GM23338 (cell line): ENCODE results near the gene PHF5A. TPM values are rescaled to one million over a fixed set of nuclear protein-coding genes. Genes with fewer than 3 reads are reported as not detected.

Experiments
- ATAC-seq: fragments of 200-7000 bp; cut with Tn5 transposase; 3 replicates; pipeline ENCODE4 v1.9.1; 2020
- DNase-seq: peaks from one replicate; pipeline ENCODE4 v3.0.0-alpha.2; 2015; ENCODE audit warnings: low spot score
- H2AFZ ChIP-seq: fragments of 200-600 bp; sonication (generic); 2 replicates; pipeline ENCODE4 v1.8.0; 2016; ENCODE audit warnings: antibody characterized with exemption, mild to moderate bottlenecking, moderate library complexity
- H3F3A ChIP-seq: fragments of 200-600 bp; sonication (generic); replicated peaks from 2 replicates; pipeline ENCODE4 v1.8.0; 2017; ENCODE audit warnings: antibody characterized with exemption, mixed run types, low read depth
- H3K27ac ChIP-seq: fragments of 200-600 bp; sonication (generic); 2 replicates; pipeline ENCODE4 v1.6.1; 2016; ENCODE audit warnings: low read depth
- H3K27me3 ChIP-seq: fragments of 200-600 bp; sonication (generic); 2 replicates; pipeline ENCODE4 v1.8.0; 2016; ENCODE audit warnings: mild to moderate bottlenecking, mixed run types, moderate library complexity; ENCODE audit not compliant: insufficient read depth
- H3K36me3 ChIP-seq: fragments of 200-600 bp; sonication (generic); 2 replicates; pipeline ENCODE4 v1.8.0; 2016; ENCODE audit warnings: mild to moderate bottlenecking; ENCODE audit not compliant: insufficient read depth
- H3K4me1 ChIP-seq: fragments of 200-600 bp; sonication (generic); 2 replicates; pipeline ENCODE4 v1.8.0; 2016; ENCODE audit warnings: mild to moderate bottlenecking, moderate library complexity; ENCODE audit not compliant: insufficient read depth
- H3K4me2 ChIP-seq: fragments of 200-600 bp; sonication (generic); 2 replicates; pipeline ENCODE4 v1.7.1; 2017; ENCODE audit warnings: mixed run types
- H3K4me3 ChIP-seq: fragments of 200-600 bp; sonication (generic); 2 replicates; pipeline ENCODE4 v1.6.1; 2016; ENCODE audit warnings: mixed run types
- H3K79me2 ChIP-seq: fragments of 200-600 bp; sonication (generic); replicated peaks from 2 replicates; pipeline ENCODE4 v1.8.0; 2017; ENCODE audit warnings: mild to moderate bottlenecking; ENCODE audit not compliant: insufficient read depth
- H3K9me2 ChIP-seq: fragments of 200-600 bp; sonication (generic); 2 replicates; pipeline ENCODE4 v1.8.0; 2017; ENCODE audit not compliant: insufficient read depth
- H4K20me1 ChIP-seq: fragments of 200-600 bp; sonication (generic); replicated peaks from 2 replicates; pipeline ENCODE4 v1.8.0; 2017; ENCODE audit warnings: mild to moderate bottlenecking; ENCODE audit not compliant: insufficient read depth
- H3K27ac Mint-ChIP-seq: 2 replicates; pipeline ENCODE4 v1.8.0; 2020; ENCODE audit warnings: inconsistent platforms, mild to moderate bottlenecking, moderate library complexity, mixed read lengths
- H3K27me3 Mint-ChIP-seq: 3 replicates; pipeline ENCODE4 v1.8.0; 2022; ENCODE audit warnings: low read depth, mild to moderate bottlenecking, moderate library complexity, mixed read lengths, inconsistent platforms; ENCODE audit not compliant: insufficient read depth, poor library complexity
- H3K36me3 Mint-ChIP-seq: 3 replicates; pipeline ENCODE4 v1.8.0; 2021; ENCODE audit warnings: low read depth, mild to moderate bottlenecking, inconsistent platforms, moderate library complexity, mixed read lengths
- H3K4me1 Mint-ChIP-seq: 3 replicates; pipeline ENCODE4 v1.8.0; 2020; ENCODE audit warnings: mild to moderate bottlenecking, inconsistent platforms, mixed read lengths
- H3K4me3 Mint-ChIP-seq: 3 replicates; pipeline ENCODE4 v1.8.0; 2021; ENCODE audit warnings: moderate library complexity, mild to moderate bottlenecking, inconsistent platforms, mixed read lengths
- H3K9me3 Mint-ChIP-seq: 3 replicates; pipeline ENCODE4 v1.8.0; 2020; ENCODE audit warnings: moderate library complexity, mild to moderate bottlenecking, inconsistent platforms, mixed read lengths
- CREB1 ChIP-seq: fragments of 250-450 bp; sonication (Bioruptor Pico); IDR thresholded peaks from 2 replicates; pipeline ENCODE4 v1.5.0; 2020; ENCODE audit warnings: low read depth, mild to moderate bottlenecking, moderate library complexity
- EZH2phosphoT487 ChIP-seq: fragments of 200-600 bp; sonication (generic); IDR thresholded peaks from one replicate; pipeline ENCODE4 v1.8.1; 2018; ENCODE audit warnings: antibody characterized with exemption; ENCODE audit not compliant: unreplicated experiment
- JUNB ChIP-seq: IDR thresholded peaks from one replicate; pipeline ENCODE4 v1.6.1; 2016; ENCODE audit warnings: antibody characterized with exemption; ENCODE audit not compliant: unreplicated experiment
- NANOG ChIP-seq: IDR thresholded peaks from 2 replicates; pipeline ENCODE4 v1.6.1; 2016; ENCODE audit warnings: antibody characterized with exemption, borderline replicate concordance
- STAT1 ChIP-seq: IDR thresholded peaks from one replicate; pipeline ENCODE4 v1.6.1; 2016; ENCODE audit warnings: antibody characterized with exemption; ENCODE audit not compliant: unreplicated experiment
- ZNF331 ChIP-seq: fragments of 250-450 bp; sonication (Bioruptor Pico); IDR thresholded peaks from 2 replicates; pipeline ENCODE4 v1.5.0; 2020; ENCODE audit warnings: low read depth, mild to moderate bottlenecking, moderate library complexity
- polyA plus RNA-seq: library from polyadenylated mRNA; unstranded; fragments of >200 nt; fragmentation: Nextera tagmentation; extraction: Ambion mirVana; gene quantifications from 2 replicates; pipeline ENCODE4 v1.2.1, GENCODE V29; 2016
- total RNA-seq: library from RNA; depleted of rRNA; stranded (reverse); fragments of >200 nt; shearing (Covaris generic); gene quantifications from 2 replicates; pipeline ENCODE4 v1.2.3, GENCODE V29; 2014
- TF ChIP-seq, protein P1 (sequence below): IDR thresholded peaks from one replicate; pipeline ENCODE4 v1.6.1; 2018; ENCODE audit warnings: antibody characterized with exemption; ENCODE audit not compliant: unreplicated experiment
- TF ChIP-seq, protein P2 (sequence below): IDR thresholded peaks from 2 replicates; pipeline ENCODE4 v1.6.1; 2016; ENCODE audit warnings: antibody characterized with exemption
- TF ChIP-seq, protein P3 (sequence below), 2 experiments: fragments of 200-600 bp in 1 of 2; sonication (generic) in 1 of 2; conservative IDR thresholded peaks; 2 replicates each; pipeline versions ENCODE4 v1.5.1 to v1.6.1; 2016 to 2017; ENCODE audit warnings: antibody characterized with exemption in 2 of 2, low read depth in 2 of 2, mild to moderate bottlenecking in 2 of 2, moderate library complexity in 1 of 2

PHF5A gene
- total and polyA plus RNA-seq, 2 experiments from 2014 or later: 49.4 to 115 TPM

DNA sequence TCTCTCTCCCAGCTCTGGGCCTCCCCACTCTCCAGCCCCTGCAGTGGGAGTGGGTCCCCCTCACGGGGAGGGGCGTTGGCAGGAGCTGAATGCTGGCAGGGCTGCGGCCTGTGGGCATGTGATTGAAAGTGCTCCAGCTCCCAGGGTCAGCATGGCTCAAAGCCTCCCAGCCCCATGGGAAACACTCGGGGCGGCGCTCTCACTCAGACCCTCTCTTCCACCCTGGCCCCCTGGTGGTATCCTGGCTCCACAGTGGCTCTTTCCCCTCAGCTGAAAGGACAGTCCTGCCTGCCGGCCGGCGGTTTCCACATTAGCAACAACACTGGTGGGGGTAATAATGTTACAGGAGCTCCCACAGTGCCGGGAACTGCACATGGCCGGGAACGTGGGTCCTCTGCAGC is 40.3 kb upstream of the PHF5A start:
- H3K4me3 Mint-ChIP-seq: no peak overlapping the region
- H3K27me3 Mint-ChIP-seq: peaks cover 10% of the 10 kb centered on the region

DNA sequence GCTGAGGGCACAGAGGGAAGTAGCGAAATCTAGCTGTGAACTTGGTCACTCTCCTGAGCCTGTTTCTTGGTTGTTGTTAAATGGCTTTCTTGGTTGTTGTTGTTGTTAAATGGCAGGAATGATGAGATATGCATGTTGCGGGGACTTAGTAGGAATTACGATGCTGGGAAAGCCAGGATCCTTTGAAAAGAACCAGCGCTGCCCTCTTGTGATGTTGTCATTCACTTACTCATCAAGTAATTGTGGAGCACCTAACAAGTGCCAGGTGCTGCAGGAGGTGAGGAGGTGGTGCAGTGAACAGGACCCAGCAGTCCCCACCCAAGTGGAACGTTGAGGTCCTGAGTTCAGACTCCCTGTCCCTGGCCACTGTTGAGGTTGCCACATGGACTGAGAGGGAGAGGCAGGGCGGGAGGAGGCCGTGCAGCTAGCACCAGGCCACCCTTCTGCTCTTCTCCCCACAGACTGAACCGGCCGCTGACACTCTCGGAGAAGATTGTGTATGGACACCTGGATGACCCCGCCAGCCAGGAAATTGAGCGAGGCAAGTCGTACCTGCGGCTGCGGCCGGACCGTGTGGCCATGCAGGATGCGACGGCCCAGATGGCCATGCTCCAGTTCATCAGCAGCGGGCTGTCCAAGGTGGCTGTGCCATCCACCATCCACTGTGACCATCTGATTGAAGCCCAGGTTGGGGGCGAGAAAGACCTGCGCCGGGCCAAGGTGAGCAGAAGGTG is 39.0 kb upstream of the PHF5A start:
- Histone ChIP-seq H3K79me2 (no peaks in the 10 kb centered on the region), H4K20me1 (no peaks in the 10 kb centered on the region), H3K9me2 (no peaks in the 10 kb centered on the region), H2AFZ (no peak overlapping the region), H3F3A (peaks cover 8% of the 10 kb centered on the region; the same call in 1 of the 2 replicates), H3K27ac (no peak overlapping the region), H3K4me3 (no peak overlapping the region), H3K4me2 (no peak overlapping the region), H3K36me3 (no peaks in the 10 kb centered on the region), H3K4me1 (peaks cover 7% of the 10 kb centered on the region), H3K27me3 (no peaks in the 10 kb centered on the region)
- no peak for ATAC-seq
- Mint-ChIP-seq H3K36me3 (peaks cover 28% of the 10 kb centered on the region), H3K4me1 (peaks cover 8% of the 10 kb centered on the region), H3K9me3 (no peaks in the 10 kb centered on the region), H3K27me3 (peaks cover 6% of the 10 kb centered on the region), H3K27ac (peak overlapping the region; percentile 51), H3K4me3 (no peak overlapping the region)
- DNase-seq: no peak
- TF ChIP-seq, protein P1, sequence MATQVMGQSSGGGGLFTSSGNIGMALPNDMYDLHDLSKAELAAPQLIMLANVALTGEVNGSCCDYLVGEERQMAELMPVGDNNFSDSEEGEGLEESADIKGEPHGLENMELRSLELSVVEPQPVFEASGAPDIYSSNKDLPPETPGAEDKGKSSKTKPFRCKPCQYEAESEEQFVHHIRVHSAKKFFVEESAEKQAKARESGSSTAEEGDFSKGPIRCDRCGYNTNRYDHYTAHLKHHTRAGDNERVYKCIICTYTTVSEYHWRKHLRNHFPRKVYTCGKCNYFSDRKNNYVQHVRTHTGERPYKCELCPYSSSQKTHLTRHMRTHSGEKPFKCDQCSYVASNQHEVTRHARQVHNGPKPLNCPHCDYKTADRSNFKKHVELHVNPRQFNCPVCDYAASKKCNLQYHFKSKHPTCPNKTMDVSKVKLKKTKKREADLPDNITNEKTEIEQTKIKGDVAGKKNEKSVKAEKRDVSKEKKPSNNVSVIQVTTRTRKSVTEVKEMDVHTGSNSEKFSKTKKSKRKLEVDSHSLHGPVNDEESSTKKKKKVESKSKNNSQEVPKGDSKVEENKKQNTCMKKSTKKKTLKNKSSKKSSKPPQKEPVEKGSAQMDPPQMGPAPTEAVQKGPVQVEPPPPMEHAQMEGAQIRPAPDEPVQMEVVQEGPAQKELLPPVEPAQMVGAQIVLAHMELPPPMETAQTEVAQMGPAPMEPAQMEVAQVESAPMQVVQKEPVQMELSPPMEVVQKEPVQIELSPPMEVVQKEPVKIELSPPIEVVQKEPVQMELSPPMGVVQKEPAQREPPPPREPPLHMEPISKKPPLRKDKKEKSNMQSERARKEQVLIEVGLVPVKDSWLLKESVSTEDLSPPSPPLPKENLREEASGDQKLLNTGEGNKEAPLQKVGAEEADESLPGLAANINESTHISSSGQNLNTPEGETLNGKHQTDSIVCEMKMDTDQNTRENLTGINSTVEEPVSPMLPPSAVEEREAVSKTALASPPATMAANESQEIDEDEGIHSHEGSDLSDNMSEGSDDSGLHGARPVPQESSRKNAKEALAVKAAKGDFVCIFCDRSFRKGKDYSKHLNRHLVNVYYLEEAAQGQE: no peak

More for the DNA sequence above, 40.3 kb upstream of the PHF5A start:
- Histone ChIP-seq H3F3A (peaks cover 8% of the 10 kb centered on the region; the same call in 1 of the 2 replicates), H3K9me2 (no peaks in the 10 kb centered on the region), H4K20me1 (no peaks in the 10 kb centered on the region), H3K27me3 (no peaks in the 10 kb centered on the region), H3K79me2 (no peaks in the 10 kb centered on the region), H3K4me3 (no peak overlapping the region), H3K4me1 (peaks cover 16% of the 10 kb centered on the region), H2AFZ (no peak overlapping the region), H3K36me3 (no peaks in the 10 kb centered on the region), H3K4me2 (no peak overlapping the region), H3K27ac (0 out of 2 replicates have a peak overlapping the region, but pooled peaks have one; percentile 32)
- ATAC-seq: peak; percentile 8; the same call in 1 of the 3 replicates
- H3K4me1 Mint-ChIP-seq: peaks cover 21% of the 10 kb centered on the region
- H3K36me3 Mint-ChIP-seq: peaks cover 40% of the 10 kb centered on the region
- H3K9me3 Mint-ChIP-seq: no peaks in the 10 kb centered on the region
- DNase-seq: no peak
- TF ChIP-seq, protein P2, sequence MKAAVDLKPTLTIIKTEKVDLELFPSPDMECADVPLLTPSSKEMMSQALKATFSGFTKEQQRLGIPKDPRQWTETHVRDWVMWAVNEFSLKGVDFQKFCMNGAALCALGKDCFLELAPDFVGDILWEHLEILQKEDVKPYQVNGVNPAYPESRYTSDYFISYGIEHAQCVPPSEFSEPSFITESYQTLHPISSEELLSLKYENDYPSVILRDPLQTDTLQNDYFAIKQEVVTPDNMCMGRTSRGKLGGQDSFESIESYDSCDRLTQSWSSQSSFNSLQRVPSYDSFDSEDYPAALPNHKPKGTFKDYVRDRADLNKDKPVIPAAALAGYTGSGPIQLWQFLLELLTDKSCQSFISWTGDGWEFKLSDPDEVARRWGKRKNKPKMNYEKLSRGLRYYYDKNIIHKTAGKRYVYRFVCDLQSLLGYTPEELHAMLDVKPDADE: no peak
- TF ChIP-seq STAT1 (no peak), CREB1 (CRISPR knock-in tag) (no peak), ZNF331 (no peak), JUNB (no peak), EZH2phosphoT487 (no peak), NANOG (no peak)
- TF ChIP-seq, protein P3, sequence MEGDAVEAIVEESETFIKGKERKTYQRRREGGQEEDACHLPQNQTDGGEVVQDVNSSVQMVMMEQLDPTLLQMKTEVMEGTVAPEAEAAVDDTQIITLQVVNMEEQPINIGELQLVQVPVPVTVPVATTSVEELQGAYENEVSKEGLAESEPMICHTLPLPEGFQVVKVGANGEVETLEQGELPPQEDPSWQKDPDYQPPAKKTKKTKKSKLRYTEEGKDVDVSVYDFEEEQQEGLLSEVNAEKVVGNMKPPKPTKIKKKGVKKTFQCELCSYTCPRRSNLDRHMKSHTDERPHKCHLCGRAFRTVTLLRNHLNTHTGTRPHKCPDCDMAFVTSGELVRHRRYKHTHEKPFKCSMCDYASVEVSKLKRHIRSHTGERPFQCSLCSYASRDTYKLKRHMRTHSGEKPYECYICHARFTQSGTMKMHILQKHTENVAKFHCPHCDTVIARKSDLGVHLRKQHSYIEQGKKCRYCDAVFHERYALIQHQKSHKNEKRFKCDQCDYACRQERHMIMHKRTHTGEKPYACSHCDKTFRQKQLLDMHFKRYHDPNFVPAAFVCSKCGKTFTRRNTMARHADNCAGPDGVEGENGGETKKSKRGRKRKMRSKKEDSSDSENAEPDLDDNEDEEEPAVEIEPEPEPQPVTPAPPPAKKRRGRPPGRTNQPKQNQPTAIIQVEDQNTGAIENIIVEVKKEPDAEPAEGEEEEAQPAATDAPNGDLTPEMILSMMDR (conservative IDR thresholded peaks at IDR 0.05; ENCODE audit: low read depth in 2 of 2): no peak
- no peak overlapping the region for H3K27ac Mint-ChIP-seq
